HepG2 (cell line): ENCODE measurements around the gene EIF1. TPM values are rescaled to one million over a fixed set of nuclear protein-coding genes. Genes with fewer than 3 reads are reported as not detected.

Source experiments
- ATAC-seq: fragments of 200-7000 bp; cut with Tn5 transposase; 3 replicates; pipeline ENCODE4 v1.9.1; 2020; ENCODE audit warnings: mild to moderate bottlenecking, moderate library complexity
- BruUV-seq: library from RNA; stranded (reverse); fragments of 400-500 nt; replicated peaks from 2 replicates; lab custom pipeline; 2021; lab: Mats Ljungman, UMichigan
- CTCF ChIA-PET: fragments of 300-600 bp; formaldehyde crosslinking; extraction: SDS; loops from one replicate; lab custom pipeline; 2021; ENCODE audit warnings: low total read pairs, inconsistent platforms, low intra/inter-chr PET ratio; lab: Yijun Ruan, JAX
- POLR2A ChIA-PET: fragments of 350-600 bp; sonication (Branson Sonifier 250); formaldehyde crosslinking; loops from one replicate; lab custom pipeline; 2020; ENCODE audit warnings: antibody characterized with exemption, inconsistent platforms; lab: Yijun Ruan, JAX
- DNase-seq: peaks from one replicate; pipeline ENCODE4 v3.0.0-alpha.2; 2015; ENCODE audit warnings: low spot score
- FAIRE-seq: peaks from 3 replicates; lab custom pipeline; 2011; peaks lifted over from hg19 to GRCh38; lab: Jason Lieb, UNC
- H2AFZ ChIP-seq: one replicate; pipeline ENCODE4 v1.6.1; 2011; ENCODE audit warnings: low read length, inconsistent platforms
- H3K27ac ChIP-seq: fragments of 300-600 bp; 3 replicates; pipeline ENCODE4 v1.8.0; 2011; ENCODE audit warnings: mixed run types, mild to moderate bottlenecking, mixed read lengths, low read length, inconsistent platforms; ENCODE audit not compliant: insufficient read depth; ENCODE audit errors: extremely low read length
- H3K27me3 ChIP-seq, 2 experiments: fragments of 200-600 bp in 1 of 2; 2 replicates in 1 of 2; 3 replicates in 1 of 2; pipeline versions ENCODE4 v1.6.0 to v1.8.0; 2011; ENCODE audit warnings: low read length in 2 of 2, mild to moderate bottlenecking in 2 of 2, moderate library complexity in 2 of 2, inconsistent platforms in 1 of 2; ENCODE audit not compliant: insufficient read depth in 2 of 2, control insufficient read depth in 1 of 2
- H3K36me3 ChIP-seq, 2 experiments: fragments of 200-600 bp in 1 of 2; replicated peaks in 1 of 2; 2 replicates in 1 of 2; 3 replicates in 1 of 2; pipeline versions ENCODE4 v1.5.1 to v1.8.0; 2011; ENCODE audit warnings: low read length in 2 of 2, inconsistent platforms in 1 of 2; ENCODE audit not compliant: insufficient read depth in 2 of 2, control insufficient read depth in 1 of 2
- H3K4me1 ChIP-seq: 2 replicates; pipeline ENCODE4 v1.5.1; 2012; ENCODE audit warnings: low read length, inconsistent platforms; ENCODE audit not compliant: insufficient read depth
- H3K4me2 ChIP-seq: 2 replicates; pipeline ENCODE4 v1.6.0; 2011; ENCODE audit warnings: low read depth, low read length, inconsistent platforms
- H3K4me3 ChIP-seq, 3 experiments: fragments of 200-600 bp in 1 of 3; sonication (generic), shearing (Covaris generic) in 1 of 3; replicated peaks in 1 of 3; 2 replicates each; pipeline ENCODE4 v1.5.1; 2011 to 2016; ENCODE audit warnings: low read length in 3 of 3, inconsistent platforms in 2 of 3, low read depth in 2 of 3, mild to moderate bottlenecking in 2 of 3, control low read depth in 1 of 3, mixed read lengths in 1 of 3; ENCODE audit not compliant: insufficient read depth in 1 of 3
- H3K79me2 ChIP-seq: one replicate; pipeline ENCODE4 v1.6.1; 2011; ENCODE audit warnings: low read length, inconsistent platforms; ENCODE audit not compliant: insufficient read depth
- H3K9ac ChIP-seq: 2 replicates; pipeline ENCODE4 v1.6.0; 2011; ENCODE audit warnings: mild to moderate bottlenecking, low read depth, low read length, inconsistent platforms; ENCODE audit not compliant: insufficient read depth
- H3K9me3 ChIP-seq: 2 replicates; pipeline ENCODE4 v1.5.1; 2012; ENCODE audit warnings: mild to moderate bottlenecking, low read length
- H4K20me1 ChIP-seq: 2 replicates; pipeline ENCODE4 v1.6.0; 2011; ENCODE audit warnings: inconsistent platforms, mild to moderate bottlenecking, low read length, moderate library complexity; ENCODE audit not compliant: insufficient read depth
- EED ChIP-seq: sonication (generic); formaldehyde crosslinking; IDR thresholded peaks from 2 replicates; pipeline ENCODE4 v1.5.0; 2020; ENCODE audit warnings: mild to moderate bottlenecking, missing genetic modification reagents
- ISX ChIP-seq: sonication (generic); formaldehyde crosslinking; conservative IDR thresholded peaks from 2 replicates; pipeline ENCODE4 v1.5.0; 2020; ENCODE audit warnings: missing genetic modification reagents
- JUNB ChIP-seq: sonication (generic); formaldehyde crosslinking; IDR thresholded peaks from 2 replicates; pipeline ENCODE4 v1.8.0; 2022; ENCODE audit warnings: missing genetic modification reagents, mild to moderate bottlenecking, borderline replicate concordance
- RBM39 ChIP-seq: fragments of 200-400 bp; formaldehyde crosslinking; IDR thresholded peaks from one replicate; pipeline ENCODE4 v1.6.1; 2018; ENCODE audit warnings: antibody characterized with exemption, mild to moderate bottlenecking, low read depth, low read length; ENCODE audit not compliant: poor library complexity, severe bottlenecking
- TCF7L2 ChIP-seq: IDR thresholded peaks from 2 replicates; pipeline ENCODE4 v1.6.1; 2011; ENCODE audit warnings: mild to moderate bottlenecking, low read depth, low read length, moderate library complexity
- ZFP37 ChIP-seq: sonication (generic); formaldehyde crosslinking; IDR thresholded peaks from 2 replicates; pipeline ENCODE4 v1.4.0; 2020; ENCODE audit warnings: missing genetic modification reagents, borderline replicate concordance
- ZMYM3 ChIP-seq: sonication (generic); formaldehyde crosslinking; IDR thresholded peaks from 2 replicates; pipeline ENCODE4 v1.5.1; 2020; ENCODE audit warnings: mild to moderate bottlenecking, missing genetic modification reagents
- ZNF543 ChIP-seq: sonication (generic); formaldehyde crosslinking; IDR thresholded peaks from 2 replicates; pipeline ENCODE4 v1.4.0; 2020; ENCODE audit warnings: mild to moderate bottlenecking, missing genetic modification reagents
- ZNF570 ChIP-seq: sonication (generic); formaldehyde crosslinking; IDR thresholded peaks from 2 replicates; pipeline ENCODE4 v1.4.0; 2020; ENCODE audit warnings: mild to moderate bottlenecking, missing genetic modification reagents, borderline replicate concordance
- ZNF768 ChIP-seq: sonication (generic); formaldehyde crosslinking; IDR thresholded peaks from 2 replicates; pipeline ENCODE4 v1.4.0; 2020; ENCODE audit warnings: missing genetic modification reagents
- WGBS: methylation state at CpG from one replicate; pipeline ENCODE4 v1.1.6; 2017; ENCODE audit warnings: low lambda C conversion rate; 5-methylcytosine and 5-hydroxymethylcytosine counted together
- in situ Hi-C: cut with HindIII; loops from 2 replicates; pipeline ENCODE4 v1.10.0; 2017; ENCODE audit warnings: low pct_unique_long_range_greater_than_20kb; ENCODE audit not compliant: extremely low pct_ligation_motif_present
- intact Hi-C: fragments of 100-400 bp; cut with micrococcal nuclease; formaldehyde crosslinking; loops from one replicate; pipeline ENCODE4 v1.10.0; 2022; ENCODE audit not compliant: unreplicated experiment
- polyA plus RNA-seq, 8 experiments: library from polyadenylated mRNA; depleted of rRNA in 3 of 8; stranded (reverse) in 7 of 8; unstranded in 1 of 8; fragments of >200 nt; fragmentation: Illumina TruSeq in 4 of 8; extraction: Trizol in 4 of 8; gene quantifications; 2 replicates each; pipeline versions ENCODE4 v1.2.1 to v1.2.3, GENCODE V29; 2011 to 2016; ENCODE audit warnings: low read depth in 4 of 8, missing spikeins in 1 of 8, mixed read lengths in 1 of 8; ENCODE audit not compliant: insufficient read depth in 1 of 8
- total RNA-seq, 5 experiments: library from RNA; depleted of rRNA; stranded (reverse); fragments of >200 nt; fragmentation: Illumina TruSeq; extraction: Trizol; gene quantifications; 2 replicates each; pipeline ENCODE4 v1.2.3, GENCODE V29; 2016; ENCODE audit warnings: low read depth in 1 of 5
- TF ChIP-seq, protein P1 (sequence below): IDR thresholded peaks from 2 replicates; pipeline ENCODE4 v1.6.1; 2018; ENCODE audit warnings: missing genetic modification reagents

The EIF1 gene
- total and polyA plus RNA-seq, 2 of the 13 experiments (the other 11 are each of a cell fraction or from before 2014, with no cell fraction given) = 147 to 517 TPM

DNA sequence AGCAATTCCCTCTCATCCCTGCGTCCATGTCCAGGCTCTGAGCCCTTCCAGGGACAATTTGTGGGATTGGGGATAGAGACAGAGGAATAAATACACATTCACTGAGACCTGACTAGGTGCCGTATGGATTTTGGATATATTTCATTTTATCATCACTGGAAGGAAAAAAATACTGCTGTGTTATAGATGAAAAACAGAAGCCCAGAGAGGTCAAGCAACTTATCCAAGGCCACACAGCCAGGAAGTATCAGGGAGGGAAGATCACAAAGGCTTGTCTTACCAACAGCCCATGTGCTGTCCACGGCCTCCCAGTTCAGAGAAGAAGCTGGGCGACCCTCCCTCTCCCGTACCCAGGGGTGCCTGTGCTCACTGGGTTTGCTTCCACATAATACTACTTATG lies 51.8 kb downstream of the EIF1 start:
- Histone ChIP-seq H3K4me2 (no peak overlapping the region), H3K9ac (no peak overlapping the region), H3K4me3 (no peak overlapping the region), H3K79me2 (no peaks in the 10 kb centered on the region), H3K9me3 (no peaks in the 10 kb centered on the region), H3K4me1 (peaks cover 33% of the 10 kb centered on the region), H3K36me3 (no peaks in the 10 kb centered on the region), H2AFZ (no peak overlapping the region), H3K27ac (no peak overlapping the region), H4K20me1 (no peaks in the 10 kb centered on the region), H3K27me3 (peaks cover 6 to 43% of the 10 kb centered on the region in 2 experiments)
- ATAC-seq (no peak), FAIRE-seq (no peak), DNase-seq (no peak)
- ChIA-PET POLR2A (interaction anchor here (0.7 to 1.5 kb wide), 4 partner anchors 46 to 226 kb away, joined by 3 to 4 read pairs (median 4); partner anchors contain the start of genes CNP and JUP), CTCF (interaction anchor here (3.8 kb wide), 1 partner anchor 61 kb away, joined by 97 read pairs; no protein-coding TSS in a partner anchor)
- TF ChIP-seq TCF7L2 (no peak), JUNB (no peak), ZNF570 (CRISPR knock-in tag) (no peak), RBM39 (no peak), ISX (no peak), ZFP37 (no peak), ZMYM3 (CRISPR knock-in tag) (peak; percentile 41; the same call in 1 of the 2 replicates), EED (CRISPR knock-in tag) (no peak), ZNF768 (peak; percentile 95), ZNF543 (CRISPR knock-in tag) (no peak)
- TF ChIP-seq, protein P1, sequence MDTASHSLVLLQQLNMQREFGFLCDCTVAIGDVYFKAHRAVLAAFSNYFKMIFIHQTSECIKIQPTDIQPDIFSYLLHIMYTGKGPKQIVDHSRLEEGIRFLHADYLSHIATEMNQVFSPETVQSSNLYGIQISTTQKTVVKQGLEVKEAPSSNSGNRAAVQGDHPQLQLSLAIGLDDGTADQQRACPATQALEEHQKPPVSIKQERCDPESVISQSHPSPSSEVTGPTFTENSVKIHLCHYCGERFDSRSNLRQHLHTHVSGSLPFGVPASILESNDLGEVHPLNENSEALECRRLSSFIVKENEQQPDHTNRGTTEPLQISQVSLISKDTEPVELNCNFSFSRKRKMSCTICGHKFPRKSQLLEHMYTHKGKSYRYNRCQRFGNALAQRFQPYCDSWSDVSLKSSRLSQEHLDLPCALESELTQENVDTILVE (CRISPR knock-in tag) = no peak
- intact Hi-C loops = no loop called here
- in situ Hi-C loops = no loop called here
- no TSS peak for BruUV-seq
- 65% methylated on average over 5 of the region's 5 CpGs for WGBS
